Body of pancreas (tissue), 4 donors: Measurements from ENCODE around the gene SUB1. TPM values are rescaled to one million over a fixed set of nuclear protein-coding genes. Genes with fewer than 3 reads are reported as not detected.

Source experiments
- ATAC-seq: fragments of 150-250 bp; one replicate; pipeline ENCODE4 v1.9.1; 2016
- DNase-seq, 4 donors: peaks; one replicate each; pipeline ENCODE4 v3.0.0-alpha.2; 2019
- H3K27ac ChIP-seq, 4 donors: fragments of 200-600 bp; sonication (generic); 1 replicate in 3 of 4; 2 replicates in 1 of 4; pipeline versions ENCODE4 v1.5.1 to v1.6.1; 2016 to 2019; ENCODE audit warnings: mild to moderate bottlenecking in 1 of 4, mixed read lengths in 1 of 4, moderate library complexity in 1 of 4
- H3K27me3 ChIP-seq, 2 donors: fragments of 200-600 bp; sonication (generic); one replicate each; pipeline ENCODE4 v1.6.0; 2016; ENCODE audit warnings: mild to moderate bottlenecking in 1 of 2
- H3K36me3 ChIP-seq, 2 donors: fragments of 200-600 bp; sonication (generic); replicated peaks in 1 of 2; 2 replicates each; pipeline ENCODE4 v1.5.1; 2016; ENCODE audit warnings: low read depth in 2 of 2; ENCODE audit not compliant: insufficient read depth in 1 of 2
- H3K4me1 ChIP-seq: fragments of 200-600 bp; sonication (generic); one replicate; pipeline ENCODE4 v1.6.0; 2016
- H3K4me3 ChIP-seq, 2 donors: fragments of 200-600 bp; sonication (generic); 1 replicate in 1 of 2; 2 replicates in 1 of 2; pipeline ENCODE4 v1.5.1; 2016 to 2019
- H3K9me3 ChIP-seq, 3 donors: fragments of 200-600 bp; sonication (generic); 1 replicate in 2 of 3; 2 replicates in 1 of 3; pipeline ENCODE4 v1.5.1; 2016
- CTCF ChIP-seq, 7 experiments: fragments of 450-650 bp in 4 of 7; fragments of 200-600 bp in 3 of 7; sonication (generic) in 3 of 7; IDR thresholded peaks; one replicate each; pipeline ENCODE4 v1.5.1; 2016 to 2019; ENCODE audit warnings: antibody characterized with exemption in 7 of 7
- POLR2A ChIP-seq, 3 donors: fragments of 450-650 bp; IDR thresholded peaks; one replicate each; pipeline ENCODE4 v1.6.1; 2016; ENCODE audit warnings: antibody characterized with exemption in 3 of 3, mild to moderate bottlenecking in 2 of 3
- WGBS, 2 donors: methylation state at CpG; one replicate each; pipeline ENCODE4 v1.1.5; 2017; 5-methylcytosine and 5-hydroxymethylcytosine counted together
- intact Hi-C: fragments of 100-400 bp; cut with DNase I; formaldehyde crosslinking; loops from one replicate; pipeline ENCODE4 v1.15.1; 2023
- total RNA-seq, 2 donors: library from RNA; depleted of rRNA; stranded (reverse); fragments of >200 nt; gene quantifications; one replicate each; pipeline ENCODE4 v1.1.0, GENCODE V29; 2016

SUB1 gene
- total RNA-seq, 2 donors from 2014 or later = 30.1 to 168 TPM

GRCh38 chr5:32598260-32598937 lies 13.0 kb downstream of the SUB1 start:
- intact Hi-C loops = no loop called here
- ATAC-seq (no peak), DNase-seq (no peak)
- 69 to 81% methylated on average over 3 of the region's 3 CpGs for WGBS, 2 donors
- Histone ChIP-seq H3K9me3 (no peaks in the 10 kb centered on the region), H3K36me3 (peaks cover 5 to 11% of the 10 kb centered on the region in 2 donors), H3K4me1 (no peaks in the 10 kb centered on the region), H3K4me3 (no peak overlapping the region), H3K27me3 (no peaks in the 10 kb centered on the region), H3K27ac (no peak overlapping the region)
- TF ChIP-seq CTCF (IDR thresholded peaks at IDR 0.05) = no peak
- no peak for TF ChIP-seq POLR2A (IDR thresholded peaks at IDR 0.05)

GRCh38 chr5:32598997-32599549 lies 13.7 kb downstream of the SUB1 start:
- Histone ChIP-seq H3K36me3 (peaks cover 5 to 11% of the 10 kb centered on the region in 2 donors), H3K27ac (no peak overlapping the region)

GRCh38 chr5:32600054-32600622 lies 14.8 kb downstream of the SUB1 start:
- no peak for TF ChIP-seq CTCF (IDR thresholded peaks at IDR 0.05)
- TF ChIP-seq POLR2A (IDR thresholded peaks at IDR 0.05) = no peak
- H3K36me3 ChIP-seq = peaks cover 5 to 11% of the 10 kb centered on the region in 2 donors
- intact Hi-C loops = no loop called here
- DNase-seq (no peak), ATAC-seq (no peak)
- 74 to 79% methylated on average over 4 of the region's 4 CpGs for WGBS, 2 donors
- no peaks in the 10 kb centered on the region for H3K27me3 ChIP-seq
- no peak overlapping the region for H3K27ac ChIP-seq
- H3K9me3 ChIP-seq = no peaks in the 10 kb centered on the region
- H3K4me1 ChIP-seq = no peaks in the 10 kb centered on the region
- H3K4me3 ChIP-seq = no peak overlapping the region

More at GRCh38 chr5:32598997-32599549, 13.7 kb downstream of the SUB1 start:
- no peak for TF ChIP-seq CTCF (IDR thresholded peaks at IDR 0.05)
- TF ChIP-seq POLR2A (IDR thresholded peaks at IDR 0.05) = no peak
- intact Hi-C loops = no loop called here
- Histone ChIP-seq H3K4me1 (no peaks in the 10 kb centered on the region), H3K27me3 (no peaks in the 10 kb centered on the region), H3K4me3 (no peak overlapping the region), H3K9me3 (no peaks in the 10 kb centered on the region)
- 85 to 87% methylated on average over 3 of the region's 3 CpGs for WGBS, 2 donors
- no peak for DNase-seq
- no peak for ATAC-seq

- WGBS, 2 donors = 32 to 47% methylated on average over 1 of the region's 1 CpG
- TF ChIP-seq CTCF (IDR thresholded peaks at IDR 0.05) = no peak
- TF ChIP-seq POLR2A (IDR thresholded peaks at IDR 0.05) = no peak
- no peaks in the 10 kb centered on the region for H3K27me3 ChIP-seq
- H3K27ac ChIP-seq = no peak overlapping the region
- DNase-seq (no peak), ATAC-seq (no peak)
- H3K4me3 ChIP-seq = no peak overlapping the region
- intact Hi-C loops = no loop called here
- no peaks in the 10 kb centered on the region for H3K9me3 ChIP-seq
- H3K36me3 ChIP-seq = peaks cover 0 to 6% of the 10 kb centered on the region in 2 donors
- H3K4me1 ChIP-seq = no peaks in the 10 kb centered on the region
Measured at GRCh38 chr5:32601623-32602295, 16.4 kb downstream of the SUB1 start.
